Kidney capillary endothelial cell (primary cell): ENCODE data around the gene PRRC2B.
"Not testable (repeated sequence)": the region's sequence is repeated elsewhere in the genome, so short reads cannot be mapped to it uniquely, and the experiment has no call there.

Experiments
- DNase-seq: peaks from one replicate; pipeline ENCODE4 v3.0.0-alpha.2; 2018; ENCODE audit warnings: low spot score

Gene PRRC2B

GRCh38 chr9:131485728-131486422, 92.0 kb downstream of the PRRC2B start:
- no peak for DNase-seq

- DNase-seq = no peak
These were observed 93.1 kb downstream of the PRRC2B start for GRCh38 chr9:131487001-131487400.

GRCh38 chr9:131487621-131488031, 93.7 kb downstream of the PRRC2B start:
- DNase-seq = no peak

- DNase-seq = no peak
These were observed 96.6 kb downstream of the PRRC2B start for GRCh38 chr9:131490514-131490913.

GRCh38 chr9:131491001-131491710, 97.3 kb downstream of the PRRC2B start:
- no peak for DNase-seq

- DNase-seq = no peak
These were observed 98.2 kb downstream of the PRRC2B start for GRCh38 chr9:131492070-131492469.

- DNase-seq = no peak
These were observed 100.5 kb downstream of the PRRC2B start for GRCh38 chr9:131494296-131494870.

GRCh38 chr9:131495785-131496184, 101.9 kb downstream of the PRRC2B start:
- no peak for DNase-seq

- no peak for DNase-seq
These were observed 103.0 kb downstream of the PRRC2B start for GRCh38 chr9:131496844-131497405.

GRCh38 chr9:131499254-131499767, 105.4 kb downstream of the PRRC2B start:
- DNase-seq = no peak

- DNase-seq = no peak
These were observed 106.5 kb downstream of the PRRC2B start for GRCh38 chr9:131500377-131500776.

GRCh38 chr9:131500939-131501541, 107.2 kb downstream of the PRRC2B start:
- DNase-seq = no peak

- peak; percentile 77 for DNase-seq
These were observed 109.1 kb downstream of the PRRC2B start, which contains the start of gene POMT1 for GRCh38 chr9:131502781-131503625. Gene POMT1, plus strand, starts transcription at chr9:131502918. Its CDS starts 1,301 bp downstream, at chr9:131504219.

- no peak for DNase-seq
These were observed 110.0 kb downstream of the PRRC2B start for GRCh38 chr9:131503626-131504465.

GRCh38 chr9:131505012-131505411, 111.1 kb downstream of the PRRC2B start:
- DNase-seq = no peak

GRCh38 chr9:131511416-131511815, 117.5 kb downstream of the PRRC2B start:
- no peak for DNase-seq

- no peak for DNase-seq
These were observed 118.0 kb downstream of the PRRC2B start for GRCh38 chr9:131511880-131512279.

GRCh38 chr9:131513177-131513576, 119.3 kb downstream of the PRRC2B start:
- DNase-seq = no peak

GRCh38 chr9:131515559-131516031, 121.7 kb downstream of the PRRC2B start:
- DNase-seq = not testable (repeated sequence)

GRCh38 chr9:131516100-131516499, 122.2 kb downstream of the PRRC2B start:
- no peak for DNase-seq
